Testis (tissue), 2 donors: ENCODE data around the gene SYT8.

Source experiments
- CTCF ChIP-seq, 3 experiments: fragments of 450-650 bp in 2 of 3; fragments of 200-600 bp in 1 of 3; sonication (generic) in 1 of 3; IDR thresholded peaks; one replicate each; pipeline ENCODE4 v1.5.1; 2016 to 2019; ENCODE audit warnings: antibody characterized with exemption in 3 of 3, mild to moderate bottlenecking in 2 of 3, moderate library complexity in 1 of 3
- POLR2A ChIP-seq: fragments of 450-650 bp; IDR thresholded peaks from one replicate; pipeline ENCODE4 v1.6.1; 2017; ENCODE audit warnings: antibody characterized with exemption, mild to moderate bottlenecking, moderate library complexity

GRCh38 chr11:1845095-1845429 is 10.3 kb downstream of the SYT8 start:
- TF ChIP-seq CTCF (IDR thresholded peaks at IDR 0.05) (no peak), POLR2A (no peak)
